ENCODE data around the gene NUDT3. TPM values are rescaled to one million over a fixed set of nuclear protein-coding genes. Genes with fewer than 3 reads are reported as not detected.
"Not testable (repeated sequence)": the region's sequence is repeated elsewhere in the genome, so short reads cannot be mapped to it uniquely, and the experiment has no call there.

The NUDT3 gene
- total RNA-seq, 2 donors from 2014 or later: 22.8 to 24.7 TPM

GRCh38 chr6:34259529-34260069, 132.9 kb downstream of the NUDT3 start:
- Histone ChIP-seq H3K9me3 (ENCODE audit: control insufficient read depth, low read length) (peaks cover 6% of the 10 kb centered on the region), H3K36me3 (ENCODE audit: control insufficient read depth, insufficient read depth, low read length) (no peaks in the 10 kb centered on the region), H3K4me1 (ENCODE audit: control insufficient read depth, insufficient read depth, low read length) (no peaks in the 10 kb centered on the region), H3K27me3 (ENCODE audit: control insufficient read depth, insufficient read depth, low read length, poor library complexity, severe bottlenecking) (no peaks in the 10 kb centered on the region), H3K9ac (ENCODE audit: extremely low read depth, low read length, poor library complexity, severe bottlenecking) (no peak overlapping the region), H3K27ac (ENCODE audit: low read depth, low read length) (no peak overlapping the region), H3K4me3 (ENCODE audit: low read length) (no peak overlapping the region)
- no peak for DNase-seq
- H3K36me3 Mint-ChIP-seq (ENCODE audit: low read depth): peaks cover 4% of the 10 kb centered on the region
- peaks cover 25% of the 10 kb centered on the region for H3K9me3 Mint-ChIP-seq
- H3K27me3 Mint-ChIP-seq (ENCODE audit: insufficient read depth): peaks cover 2% of the 10 kb centered on the region
- H3K27ac Mint-ChIP-seq: no peak overlapping the region
- no peak overlapping the region for H3K4me3 Mint-ChIP-seq
- no peak for TF ChIP-seq CTCF (conservative IDR thresholded peaks at IDR 0.05)
- H3K4me1 Mint-ChIP-seq: no peaks in the 10 kb centered on the region
- WGBS, 2 experiments (ENCODE audit: insufficient coverage in 1 of 2, insufficient read length in 1 of 2): 88 to 95% methylated on average over 4 to 5 of the region's 6 CpGs

- H3K4me3 Mint-ChIP-seq; H3K4me3 ChIP-seq (ENCODE audit: low read length); H3K36me3 ChIP-seq (ENCODE audit: control insufficient read depth, insufficient read depth, low read length); H3K4me1 Mint-ChIP-seq; H3K9me3 Mint-ChIP-seq; H3K27ac Mint-ChIP-seq; H3K36me3 Mint-ChIP-seq (ENCODE audit: low read depth); DNase-seq; H3K27me3 ChIP-seq (ENCODE audit: control insufficient read depth, insufficient read depth, low read length, poor library complexity, severe bottlenecking); H3K4me1 ChIP-seq (ENCODE audit: control insufficient read depth, insufficient read depth, low read length); H3K27me3 Mint-ChIP-seq (ENCODE audit: insufficient read depth); H3K9me3 ChIP-seq (ENCODE audit: control insufficient read depth, low read length); H3K27ac ChIP-seq (ENCODE audit: low read depth, low read length); H3K9ac ChIP-seq (ENCODE audit: extremely low read depth, low read length, poor library complexity, severe bottlenecking): not testable (repeated sequence)
- WGBS, 2 experiments (ENCODE audit: insufficient coverage in 1 of 2, insufficient read length in 1 of 2): 82 to 86% methylated on average over 2 of the region's 2 CpGs
Observed at GRCh38 chr6:34252395-34252794, 140.1 kb downstream of the NUDT3 start.

GRCh38 chr6:34249469-34250261, 142.8 kb downstream of the NUDT3 start:
- Mint-ChIP-seq H3K9me3 (peaks cover 5% of the 10 kb centered on the region), H3K27me3 (ENCODE audit: insufficient read depth) (peaks cover 2% of the 10 kb centered on the region), H3K27ac (peak overlapping the region; percentile 92), H3K4me1 (peaks cover 3% of the 10 kb centered on the region), H3K4me3 (peak overlapping the region; percentile 77), H3K36me3 (ENCODE audit: low read depth) (peaks cover 8% of the 10 kb centered on the region)
- no peak for TF ChIP-seq CTCF (conservative IDR thresholded peaks at IDR 0.05)
- H3K4me1 ChIP-seq (ENCODE audit: control insufficient read depth, insufficient read depth, low read length): no peaks in the 10 kb centered on the region
- no peak overlapping the region for H3K27ac ChIP-seq (ENCODE audit: low read depth, low read length)
- no peaks in the 10 kb centered on the region for H3K9me3 ChIP-seq (ENCODE audit: control insufficient read depth, low read length)
- WGBS, 2 experiments (ENCODE audit: insufficient coverage in 1 of 2, insufficient read length in 1 of 2): 65 to 92% methylated on average over 9 to 18 of the region's 18 CpGs
- no peak for DNase-seq
- peaks cover under 1% of the 10 kb centered on the region for H3K36me3 ChIP-seq (ENCODE audit: control insufficient read depth, insufficient read depth, low read length)
- H3K4me3 ChIP-seq (ENCODE audit: low read length): peak overlapping the region; percentile 78
- no peaks in the 10 kb centered on the region for H3K27me3 ChIP-seq (ENCODE audit: control insufficient read depth, insufficient read depth, low read length, poor library complexity, severe bottlenecking)
- peak overlapping the region; percentile 44 for H3K9ac ChIP-seq (ENCODE audit: extremely low read depth, low read length, poor library complexity, severe bottlenecking)
